Measurements from ENCODE around the gene ARHGAP28.
"Not testable (repeated sequence)": the region's sequence is repeated elsewhere in the genome, so short reads cannot be mapped to it uniquely, and the experiment has no call there.

The ARHGAP28 gene

DNA sequence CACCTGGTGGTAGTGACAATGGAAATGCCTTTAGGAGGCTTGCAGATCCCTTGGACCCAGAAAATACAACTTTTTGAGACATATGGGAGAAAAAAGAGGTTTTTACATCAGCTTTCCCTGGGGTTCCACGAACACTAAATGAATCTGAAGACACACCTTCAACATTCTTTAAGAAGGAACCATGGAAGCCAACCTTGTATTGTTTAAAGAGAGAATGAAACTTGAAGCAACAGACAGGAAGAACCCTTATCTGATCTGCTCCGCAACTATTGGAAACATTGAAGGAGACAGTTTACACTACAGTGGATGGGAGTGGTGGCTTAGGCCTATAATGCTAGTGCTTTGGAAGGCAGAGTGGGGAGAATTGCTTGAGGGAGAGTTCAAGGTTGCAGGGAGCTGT, 197.6 kb downstream of the ARHGAP28 start:
- H3K4me3 ChIP-seq (ENCODE audit: low read depth, low read length): no peak overlapping the region
- TF ChIP-seq, protein P1, sequence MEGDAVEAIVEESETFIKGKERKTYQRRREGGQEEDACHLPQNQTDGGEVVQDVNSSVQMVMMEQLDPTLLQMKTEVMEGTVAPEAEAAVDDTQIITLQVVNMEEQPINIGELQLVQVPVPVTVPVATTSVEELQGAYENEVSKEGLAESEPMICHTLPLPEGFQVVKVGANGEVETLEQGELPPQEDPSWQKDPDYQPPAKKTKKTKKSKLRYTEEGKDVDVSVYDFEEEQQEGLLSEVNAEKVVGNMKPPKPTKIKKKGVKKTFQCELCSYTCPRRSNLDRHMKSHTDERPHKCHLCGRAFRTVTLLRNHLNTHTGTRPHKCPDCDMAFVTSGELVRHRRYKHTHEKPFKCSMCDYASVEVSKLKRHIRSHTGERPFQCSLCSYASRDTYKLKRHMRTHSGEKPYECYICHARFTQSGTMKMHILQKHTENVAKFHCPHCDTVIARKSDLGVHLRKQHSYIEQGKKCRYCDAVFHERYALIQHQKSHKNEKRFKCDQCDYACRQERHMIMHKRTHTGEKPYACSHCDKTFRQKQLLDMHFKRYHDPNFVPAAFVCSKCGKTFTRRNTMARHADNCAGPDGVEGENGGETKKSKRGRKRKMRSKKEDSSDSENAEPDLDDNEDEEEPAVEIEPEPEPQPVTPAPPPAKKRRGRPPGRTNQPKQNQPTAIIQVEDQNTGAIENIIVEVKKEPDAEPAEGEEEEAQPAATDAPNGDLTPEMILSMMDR (IDR thresholded peaks at IDR 0.05; ENCODE audit: low read depth, low read length, missing control alignments): no peak
- no peak for DNase-seq (ENCODE audit: low read depth)

DNA sequence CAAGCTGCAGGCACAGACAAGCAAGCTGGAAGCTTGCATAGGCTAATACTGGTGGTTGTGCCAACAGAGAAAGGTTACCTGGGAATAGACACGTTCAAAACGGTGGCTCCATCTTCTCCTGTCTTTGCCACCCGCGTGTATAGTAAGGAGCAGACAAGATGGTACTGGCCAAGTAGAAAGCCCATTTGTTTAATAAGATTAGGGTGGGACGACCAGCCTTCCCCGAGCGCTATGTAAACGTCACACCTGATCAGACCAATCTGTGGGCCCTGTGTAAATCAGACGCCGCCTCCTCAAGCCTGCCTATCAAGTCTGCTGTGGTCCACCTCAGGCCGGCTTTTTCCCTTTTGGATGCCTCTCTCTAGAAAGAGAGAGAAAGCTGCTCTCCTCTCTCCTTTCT, 198.8 kb downstream of the ARHGAP28 start:
- no peak for DNase-seq (ENCODE audit: low read depth)
- TF ChIP-seq, protein P1 (IDR thresholded peaks at IDR 0.05; ENCODE audit: low read depth, low read length, missing control alignments): no peak
- H3K4me3 ChIP-seq (ENCODE audit: low read depth, low read length): no peak overlapping the region

DNA sequence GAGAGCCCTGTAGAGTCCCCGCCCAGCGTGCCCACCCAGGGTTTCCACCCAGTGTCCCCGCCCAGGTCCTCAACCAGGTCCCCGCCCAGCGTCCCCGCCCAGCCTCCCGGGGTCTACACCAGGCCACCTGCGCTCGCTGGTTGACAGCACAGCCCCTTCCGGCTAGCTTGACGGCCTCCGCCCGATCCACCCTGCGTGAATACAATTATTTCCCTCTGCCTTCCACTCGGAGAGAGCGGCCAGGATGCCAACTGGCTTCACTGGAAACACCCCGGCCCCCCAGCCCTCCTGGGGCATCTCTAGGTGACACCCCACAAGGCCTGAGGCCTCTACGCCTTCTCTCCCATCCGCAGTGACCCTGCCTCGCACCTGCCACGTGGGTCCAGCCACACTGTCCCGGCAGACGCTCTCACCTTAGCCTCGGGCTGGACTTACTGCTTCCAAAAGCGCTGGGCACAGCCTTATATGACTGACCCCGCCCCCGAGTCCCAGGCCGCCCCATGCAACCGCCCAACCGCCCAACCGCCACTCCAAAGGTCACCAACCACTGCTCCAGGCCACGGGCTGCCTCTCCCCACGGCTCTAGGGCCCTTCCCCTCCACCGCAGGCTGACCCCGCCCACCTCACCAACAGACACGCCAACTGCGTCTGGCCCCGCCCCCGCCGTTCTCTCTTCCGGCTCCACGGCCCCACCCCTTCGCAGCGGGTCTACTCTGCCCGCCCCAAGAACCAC, 200.0 kb downstream of the ARHGAP28 start:
- TF ChIP-seq, protein P1 (IDR thresholded peaks at IDR 0.05; ENCODE audit: low read depth, low read length, missing control alignments): no peak
- no peak overlapping the region for H3K4me3 ChIP-seq (ENCODE audit: low read depth, low read length)
- DNase-seq (ENCODE audit: low read depth): no peak

DNA sequence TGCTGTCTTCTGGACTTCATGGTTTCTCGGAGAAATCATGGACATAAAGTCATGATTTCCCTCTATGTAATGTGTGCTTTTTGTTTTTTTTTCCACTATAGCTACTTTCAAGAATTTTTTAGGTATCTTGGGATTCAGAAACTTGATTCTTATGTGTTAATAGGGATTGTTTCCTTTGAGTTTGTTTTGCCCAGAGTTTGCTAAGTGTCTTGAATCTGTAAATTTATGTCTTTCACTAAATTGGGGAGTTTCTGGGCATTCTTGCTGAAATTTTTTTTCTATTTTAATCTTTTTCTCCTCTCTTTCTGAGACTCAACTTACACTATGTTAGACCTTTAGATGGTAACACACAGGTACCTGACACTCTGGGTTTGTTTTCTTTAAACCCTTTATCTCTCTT, 205.3 kb downstream of the ARHGAP28 start:
- TF ChIP-seq, protein P1 (IDR thresholded peaks at IDR 0.05; ENCODE audit: low read depth, low read length, missing control alignments): no peak

DNA sequence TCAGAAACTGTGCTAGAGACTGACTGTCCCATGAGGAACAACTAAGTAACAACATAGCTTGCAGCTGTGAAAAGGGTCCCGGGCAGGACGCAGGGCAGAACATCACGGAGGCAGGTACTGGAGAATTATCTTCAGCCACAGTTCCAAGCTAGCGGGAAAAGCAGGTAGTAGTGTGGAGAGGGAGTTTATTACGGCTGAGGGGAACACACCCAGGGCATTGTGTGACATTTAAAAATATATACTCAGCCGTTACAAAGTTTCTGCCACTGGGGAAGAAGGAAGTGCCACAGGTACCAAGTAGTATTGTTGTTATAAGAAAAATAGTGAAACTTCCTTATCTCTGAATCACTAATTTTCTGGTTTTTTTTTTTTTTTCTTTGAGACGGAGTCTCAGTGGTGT, 208.5 kb downstream of the ARHGAP28 start:
- DNase-seq (ENCODE audit: low read depth): no peak
- TF ChIP-seq, protein P1 (IDR thresholded peaks at IDR 0.05; ENCODE audit: low read depth, low read length, missing control alignments): no peak
- no peak overlapping the region for H3K4me3 ChIP-seq (ENCODE audit: low read depth, low read length)

More for the DNA sequence above, 205.3 kb downstream of the ARHGAP28 start:
- H3K4me3 ChIP-seq (ENCODE audit: low read depth, low read length): no peak overlapping the region
- DNase-seq (ENCODE audit: low read depth): no peak

DNA sequence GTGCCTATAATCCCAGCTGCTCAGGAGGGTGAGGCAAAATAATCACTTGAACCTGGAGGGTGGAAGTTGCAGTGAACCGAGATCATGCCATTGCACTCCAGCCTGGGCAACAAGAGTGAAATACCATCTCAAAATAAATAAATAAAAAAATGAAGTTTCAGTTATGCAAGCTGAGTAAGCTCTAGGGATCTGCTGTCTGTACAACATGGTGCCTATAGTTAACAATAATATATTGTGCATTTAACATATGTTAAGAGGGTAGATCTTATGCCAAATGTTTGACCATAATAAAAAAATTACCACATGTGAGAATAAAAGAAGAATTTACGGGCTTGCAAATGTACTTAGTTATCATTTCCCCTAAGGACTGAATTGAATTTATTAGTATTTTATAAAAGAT, 208.9 kb downstream of the ARHGAP28 start:
- DNase-seq (ENCODE audit: low read depth); H3K4me3 ChIP-seq (ENCODE audit: low read depth, low read length): not testable (repeated sequence)

DNA sequence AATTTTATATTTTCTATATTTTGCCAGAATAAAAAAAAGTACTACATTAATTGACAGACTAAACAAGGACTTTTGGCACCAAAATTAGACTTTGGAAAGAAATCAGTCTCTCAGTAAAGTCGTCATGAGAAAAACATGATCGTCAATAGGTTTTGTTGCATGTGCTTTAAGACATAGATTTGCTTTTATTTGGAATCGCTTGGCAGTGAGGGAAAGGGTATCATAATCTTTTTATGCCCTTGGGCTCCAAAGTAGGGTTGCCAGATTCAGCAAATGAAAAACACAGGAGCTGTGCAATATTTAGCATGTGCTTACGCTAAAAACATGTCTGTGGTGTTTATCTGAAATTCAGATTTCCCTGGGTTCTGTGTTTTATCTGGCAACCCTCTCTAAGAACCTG, 210.5 kb downstream of the ARHGAP28 start:
- TF ChIP-seq, protein P1 (IDR thresholded peaks at IDR 0.05; ENCODE audit: low read depth, low read length, missing control alignments): no peak
- DNase-seq (ENCODE audit: low read depth): no peak
- H3K4me3 ChIP-seq (ENCODE audit: low read depth, low read length): no peak overlapping the region
